ENCODE results near the gene RBBP9.

RBBP9 gene

DNA sequence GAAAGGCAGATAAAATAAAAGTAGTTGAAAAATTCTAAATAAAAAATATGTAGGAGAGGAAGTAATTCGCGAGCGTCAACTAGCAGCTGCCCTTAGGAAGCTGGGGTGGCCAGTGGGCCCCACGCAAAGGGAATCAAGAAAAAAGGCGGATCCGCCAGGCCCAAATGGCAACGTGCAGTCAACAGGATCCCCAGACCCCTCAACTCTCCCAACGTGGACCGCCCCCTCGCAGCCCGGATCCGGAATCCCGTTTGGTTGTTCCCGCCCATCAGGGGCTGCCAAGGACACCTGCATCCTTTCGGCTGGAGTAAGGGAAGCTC is 30.5 kb downstream of the RBBP9 start (continued):
- peak; percentile 56 for TF ChIP-seq PATZ1 (tag by site-specific recombination; IDR thresholded peaks at IDR 0.05)
- TF ChIP-seq, protein P1, sequence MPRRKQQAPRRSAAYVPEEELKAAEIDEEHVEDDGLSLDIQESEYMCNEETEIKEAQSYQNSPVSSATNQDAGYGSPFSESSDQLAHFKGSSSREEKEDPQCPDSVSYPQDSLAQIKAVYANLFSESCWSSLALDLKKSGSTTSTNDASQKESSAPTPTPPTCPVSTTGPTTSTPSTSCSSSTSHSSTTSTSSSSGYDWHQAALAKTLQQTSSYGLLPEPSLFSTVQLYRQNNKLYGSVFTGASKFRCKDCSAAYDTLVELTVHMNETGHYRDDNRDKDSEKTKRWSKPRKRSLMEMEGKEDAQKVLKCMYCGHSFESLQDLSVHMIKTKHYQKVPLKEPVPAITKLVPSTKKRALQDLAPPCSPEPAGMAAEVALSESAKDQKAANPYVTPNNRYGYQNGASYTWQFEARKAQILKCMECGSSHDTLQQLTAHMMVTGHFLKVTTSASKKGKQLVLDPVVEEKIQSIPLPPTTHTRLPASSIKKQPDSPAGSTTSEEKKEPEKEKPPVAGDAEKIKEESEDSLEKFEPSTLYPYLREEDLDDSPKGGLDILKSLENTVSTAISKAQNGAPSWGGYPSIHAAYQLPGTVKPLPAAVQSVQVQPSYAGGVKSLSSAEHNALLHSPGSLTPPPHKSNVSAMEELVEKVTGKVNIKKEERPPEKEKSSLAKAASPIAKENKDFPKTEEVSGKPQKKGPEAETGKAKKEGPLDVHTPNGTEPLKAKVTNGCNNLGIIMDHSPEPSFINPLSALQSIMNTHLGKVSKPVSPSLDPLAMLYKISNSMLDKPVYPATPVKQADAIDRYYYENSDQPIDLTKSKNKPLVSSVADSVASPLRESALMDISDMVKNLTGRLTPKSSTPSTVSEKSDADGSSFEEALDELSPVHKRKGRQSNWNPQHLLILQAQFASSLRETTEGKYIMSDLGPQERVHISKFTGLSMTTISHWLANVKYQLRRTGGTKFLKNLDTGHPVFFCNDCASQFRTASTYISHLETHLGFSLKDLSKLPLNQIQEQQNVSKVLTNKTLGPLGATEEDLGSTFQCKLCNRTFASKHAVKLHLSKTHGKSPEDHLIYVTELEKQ (tag by site-specific recombination; IDR thresholded peaks at IDR 0.05; ENCODE audit: borderline replicate concordance), result no peak
- TF ChIP-seq ZBTB48 (tag by site-specific recombination; IDR thresholded peaks at IDR 0.05), result peak; percentile 83
- TF ChIP-seq, protein P2, sequence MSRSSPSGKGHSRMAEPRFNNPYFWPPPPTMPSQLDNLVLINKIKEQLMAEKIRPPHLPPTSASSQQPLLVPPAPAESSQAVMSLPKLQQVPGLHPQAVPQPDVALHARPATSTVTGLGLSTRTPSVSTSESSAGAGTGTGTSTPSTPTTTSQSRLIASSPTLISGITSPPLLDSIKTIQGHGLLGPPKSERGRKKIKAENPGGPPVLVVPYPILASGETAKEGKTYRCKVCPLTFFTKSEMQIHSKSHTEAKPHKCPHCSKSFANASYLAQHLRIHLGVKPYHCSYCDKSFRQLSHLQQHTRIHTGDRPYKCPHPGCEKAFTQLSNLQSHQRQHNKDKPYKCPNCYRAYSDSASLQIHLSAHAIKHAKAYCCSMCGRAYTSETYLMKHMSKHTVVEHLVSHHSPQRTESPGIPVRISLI (tag by site-specific recombination; IDR thresholded peaks at IDR 0.05), result no peak
- TF ChIP-seq ZNF645 (tag by site-specific recombination; IDR thresholded peaks at IDR 0.05), result no peak
- TF ChIP-seq ZBTB21 (tag by site-specific recombination; IDR thresholded peaks at IDR 0.05), result no peak
- peak; percentile 72 for TF ChIP-seq SCRT2 (tag by site-specific recombination; IDR thresholded peaks at IDR 0.05)

GRCh38 chr20:18465536-18466200 is 31.4 kb downstream of the RBBP9 start:
- Histone ChIP-seq H3K9me3 (ENCODE audit: control insufficient read depth, insufficient read depth, low read depth, low read length) (no peaks in the 10 kb centered on the region), H3K27ac (ENCODE audit: extremely low read depth, low read depth, low read length) (no peak overlapping the region), H3K4me3 (ENCODE audit: low read depth, low read length) (no peak overlapping the region), H3K36me3 (ENCODE audit: control insufficient read depth in 2 of 2, insufficient read depth in 1 of 2, low read length in 2 of 2) (peaks cover 0 to 21% of the 10 kb centered on the region in 2 experiments; a peak in 2 of 3 replicates), H3K4me1 (ENCODE audit: control insufficient read depth, insufficient read depth, low read length) (peaks cover 4% of the 10 kb centered on the region; the same call in 1 of the 2 replicates)
- ChIA-PET CTCF (interaction anchor here (0.7 to 1.3 kb wide), 2 partner anchors 41 to 53 kb away, joined by 3 read pairs; no protein-coding TSS in a partner anchor), POLR2A (interaction anchor here (1.0 to 3.0 kb wide), 3 partner anchors 22 to 177 kb away, joined by 3 to 42 read pairs (median 12); partner anchors contain the start of genes SEC23B and ZNF133)
- TF ChIP-seq ZNF175 (tag by site-specific recombination; IDR thresholded peaks at IDR 0.05) (no peak), SETDB1 (IDR thresholded peaks at IDR 0.05; ENCODE audit: insufficient read length, low read length) (no peak), ZNF292 (tag by site-specific recombination; IDR thresholded peaks at IDR 0.05; ENCODE audit: borderline replicate concordance, low read depth) (no peak), ZNF16 (tag by site-specific recombination; IDR thresholded peaks at IDR 0.05; ENCODE audit: low read depth) (no peak), ZNF221 (tag by site-specific recombination; IDR thresholded peaks at IDR 0.05; ENCODE audit: borderline replicate concordance) (no peak), ZNF114 (tag by site-specific recombination; IDR thresholded peaks at IDR 0.05) (no peak)
- TF ChIP-seq, protein P3, sequence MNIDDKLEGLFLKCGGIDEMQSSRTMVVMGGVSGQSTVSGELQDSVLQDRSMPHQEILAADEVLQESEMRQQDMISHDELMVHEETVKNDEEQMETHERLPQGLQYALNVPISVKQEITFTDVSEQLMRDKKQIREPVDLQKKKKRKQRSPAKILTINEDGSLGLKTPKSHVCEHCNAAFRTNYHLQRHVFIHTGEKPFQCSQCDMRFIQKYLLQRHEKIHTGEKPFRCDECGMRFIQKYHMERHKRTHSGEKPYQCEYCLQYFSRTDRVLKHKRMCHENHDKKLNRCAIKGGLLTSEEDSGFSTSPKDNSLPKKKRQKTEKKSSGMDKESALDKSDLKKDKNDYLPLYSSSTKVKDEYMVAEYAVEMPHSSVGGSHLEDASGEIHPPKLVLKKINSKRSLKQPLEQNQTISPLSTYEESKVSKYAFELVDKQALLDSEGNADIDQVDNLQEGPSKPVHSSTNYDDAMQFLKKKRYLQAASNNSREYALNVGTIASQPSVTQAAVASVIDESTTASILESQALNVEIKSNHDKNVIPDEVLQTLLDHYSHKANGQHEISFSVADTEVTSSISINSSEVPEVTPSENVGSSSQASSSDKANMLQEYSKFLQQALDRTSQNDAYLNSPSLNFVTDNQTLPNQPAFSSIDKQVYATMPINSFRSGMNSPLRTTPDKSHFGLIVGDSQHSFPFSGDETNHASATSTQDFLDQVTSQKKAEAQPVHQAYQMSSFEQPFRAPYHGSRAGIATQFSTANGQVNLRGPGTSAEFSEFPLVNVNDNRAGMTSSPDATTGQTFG (tag by site-specific recombination; IDR thresholded peaks at IDR 0.05; ENCODE audit: borderline replicate concordance), result no peak
